ENCODE measurements around the gene ATXN10. TPM values are rescaled to one million over a fixed set of nuclear protein-coding genes. Genes with fewer than 3 reads are reported as not detected.

ATXN10 gene
- total and polyA plus RNA-seq, 2 of the 13 experiments (the other 11 are each of a cell fraction or from before 2014, with no cell fraction given), result 60.1 to 194 TPM

- TF ChIP-seq AFF4 (CRISPR knock-in tag; IDR thresholded peaks at IDR 0.05) (no peak), AKNA (CRISPR knock-in tag; IDR thresholded peaks at IDR 0.05; ENCODE audit: borderline replicate concordance) (no peak), ZNF253 (CRISPR knock-in tag; IDR thresholded peaks at IDR 0.05; ENCODE audit: borderline replicate concordance) (no peak), SP1 (IDR thresholded peaks at IDR 0.05) (peak; percentile 22; the same call in 1 of the 2 replicates), SP1 (CRISPR knock-in tag; IDR thresholded peaks at IDR 0.05) (no peak), BATF2 (CRISPR knock-in tag; IDR thresholded peaks at IDR 0.05) (no peak), DNMT3B (CRISPR knock-in tag; conservative IDR thresholded peaks at IDR 0.05) (no peak), FOXO4 (CRISPR knock-in tag; conservative IDR thresholded peaks at IDR 0.05) (no peak), ATF4 (CRISPR knock-in tag; IDR thresholded peaks at IDR 0.05) (no peak), ATF7 (IDR thresholded peaks at IDR 0.05) (0 out of 2 replicates have a peak, but pooled peaks have one; percentile 12), ATF7 (CRISPR knock-in tag; IDR thresholded peaks at IDR 0.05) (no peak), PHB2 (IDR thresholded peaks at IDR 0.05; ENCODE audit: partially characterized antibody) (peak; percentile 93), IKZF1 (IDR thresholded peaks at IDR 0.05) (0 out of 2 replicates have a peak, but pooled peaks have one; percentile 70), ELF4 (CRISPR knock-in tag; IDR thresholded peaks at IDR 0.05; ENCODE audit: borderline replicate concordance) (no peak), FOXK1 (CRISPR knock-in tag; IDR thresholded peaks at IDR 0.05; ENCODE audit: borderline replicate concordance, low read depth) (no peak), CREB1 (IDR thresholded peaks at IDR 0.05) (peak; percentile 15; the same call in 1 of the 2 replicates), CREB1 (CRISPR knock-in tag; IDR thresholded peaks at IDR 0.05) (no peak)
Measured at GRCh38 chr22:45887202-45888131, 215.8 kb downstream of the ATXN10 start (continued).

Measured in HepG2 (cell line).